NCI-H146 treated with DMSO at 0.1 percent for 48 hours (cell line): ENCODE data around the gene CXCL3.

Experiments
- DNase-seq: peaks from one replicate; lab custom pipeline; 2025; ENCODE audit not compliant: unreplicated experiment; lab: John Stamatoyannopoulos, UW

Gene CXCL3

GRCh38 chr4:74016068-74016467 lies 22.4 kb downstream of the CXCL3 start:
- DNase-seq, result no peak

DNA sequence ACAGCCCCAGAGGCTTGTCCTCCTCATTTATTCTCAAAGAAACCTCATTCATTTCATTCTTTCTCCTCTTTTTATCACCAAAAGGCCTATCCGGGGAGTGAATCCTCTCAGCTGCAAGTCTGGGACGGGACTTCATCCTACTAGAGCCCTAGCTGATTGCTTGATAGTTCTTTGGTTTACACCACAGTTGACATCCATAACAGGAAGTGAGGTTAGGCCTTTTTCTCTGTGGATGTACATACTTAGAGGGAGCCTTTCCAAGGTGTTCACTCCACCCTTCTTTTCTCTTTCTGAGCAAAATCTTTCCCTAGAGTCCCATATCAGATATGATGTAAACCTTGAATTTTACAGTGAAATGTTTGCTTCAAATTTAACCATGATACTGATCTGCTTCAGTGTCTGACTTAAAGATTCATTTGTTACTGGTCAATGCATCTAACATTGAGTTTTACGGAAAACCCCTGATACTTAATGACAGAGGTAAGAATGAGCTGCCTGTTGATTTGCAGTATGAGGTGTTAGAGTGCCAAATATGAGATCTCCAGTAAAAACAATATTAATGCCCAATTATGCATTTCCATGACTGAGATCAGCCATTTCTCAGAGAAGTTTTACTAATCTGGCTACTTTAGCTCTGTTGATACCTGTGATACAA lies 23.2 kb downstream of the CXCL3 start:
- no peak for DNase-seq

DNA sequence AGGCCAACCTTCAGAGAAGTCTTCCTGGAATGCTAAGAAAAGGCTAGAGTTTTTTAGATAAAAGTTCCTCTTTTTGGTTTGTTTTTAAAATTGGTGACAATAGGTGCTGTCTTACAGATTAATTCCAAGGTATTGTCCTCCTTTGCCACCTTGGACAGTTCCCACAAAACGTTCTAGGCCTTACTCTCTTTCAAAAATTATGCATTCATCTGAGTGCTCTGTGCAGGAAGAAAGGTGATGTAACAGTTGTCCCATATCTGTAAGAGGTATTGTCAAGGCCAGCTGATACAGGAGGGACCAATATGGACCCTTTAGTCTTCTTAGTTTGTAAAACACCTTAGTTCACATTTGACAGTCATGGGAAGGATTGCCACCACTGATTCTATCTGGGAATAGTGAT lies 24.2 kb downstream of the CXCL3 start:
- DNase-seq, result no peak

DNA sequence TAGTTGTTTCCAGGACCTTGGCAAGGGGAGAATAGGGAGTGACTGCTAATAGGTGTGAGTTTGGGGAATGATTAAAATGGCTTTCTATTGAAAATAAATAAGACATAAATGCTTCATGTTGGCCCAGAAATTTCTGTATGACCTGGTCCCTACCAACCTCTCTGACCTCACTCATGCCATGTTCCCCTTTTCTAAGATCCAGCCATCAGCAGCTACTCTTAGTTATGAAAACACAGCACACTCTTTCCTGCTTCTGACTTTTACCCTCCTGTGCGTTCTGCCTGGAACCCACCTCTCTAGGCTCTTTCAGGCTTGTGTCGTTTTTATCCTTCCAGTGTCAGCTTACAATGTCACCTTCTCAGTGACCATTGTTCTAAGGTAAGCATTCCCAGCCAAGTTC lies 25.2 kb downstream of the CXCL3 start:
- DNase-seq, result no peak

DNA sequence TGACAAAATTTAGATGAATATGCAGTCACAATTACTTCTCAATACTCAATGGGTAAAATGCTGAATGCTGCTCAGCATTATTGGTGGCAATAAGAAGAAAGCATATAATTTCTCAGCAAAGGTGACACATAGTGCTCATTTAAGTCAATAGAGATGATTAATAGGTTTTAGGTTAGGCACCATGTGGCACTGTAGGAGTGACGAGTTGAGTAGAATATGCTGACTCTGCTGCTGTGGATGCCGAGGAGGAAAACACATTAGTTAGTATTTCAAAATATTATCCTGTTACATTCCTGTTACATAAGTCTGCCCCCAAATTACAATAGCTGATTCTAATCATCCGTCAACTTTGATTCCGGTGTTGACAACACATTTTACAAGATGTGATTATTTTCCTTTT lies 26.4 kb downstream of the CXCL3 start:
- no peak for DNase-seq

- DNase-seq, result no peak
Measured at GRCh38 chr4:74009307-74009706, 29.2 kb downstream of the CXCL3 start.

DNA sequence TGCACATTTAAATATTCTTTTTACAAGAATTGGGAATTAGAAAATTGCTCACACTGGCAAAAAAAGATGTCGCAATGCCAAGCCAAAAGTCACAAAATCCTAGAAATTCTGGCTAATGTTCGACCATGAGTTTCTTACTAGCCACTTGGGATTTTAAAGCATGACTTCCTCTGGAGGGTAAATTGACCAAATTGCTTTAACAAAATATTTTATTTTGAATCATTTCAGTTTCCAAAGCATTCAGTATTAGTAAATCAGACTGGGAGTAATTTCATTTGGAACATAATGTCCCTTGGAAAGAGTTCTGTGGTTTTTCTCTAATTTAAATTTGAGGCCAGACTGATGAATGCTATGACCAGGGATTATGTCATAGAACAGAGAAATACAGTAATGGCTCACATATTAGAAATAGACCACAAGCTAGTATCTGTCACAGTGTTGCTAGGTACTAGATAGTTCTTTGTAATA lies 32.4 kb downstream of the CXCL3 start:
- DNase-seq, result no peak

GRCh38 chr4:74005528-74005927 lies 33.0 kb downstream of the CXCL3 start:
- DNase-seq, result no peak

- no peak for DNase-seq
Measured at GRCh38 chr4:74004668-74005067, 33.8 kb downstream of the CXCL3 start.

GRCh38 chr4:74000301-74000700 lies 38.2 kb downstream of the CXCL3 start:
- no peak for DNase-seq

GRCh38 chr4:73998040-73999011 lies 40.2 kb downstream of the CXCL3 start, which contains the start of gene CXCL5:
TSS of gene CXCL5 (minus strand) at chr4:73998677. CDS start at chr4:73998581, 96 bp downstream.
- DNase-seq, result no peak

DNA sequence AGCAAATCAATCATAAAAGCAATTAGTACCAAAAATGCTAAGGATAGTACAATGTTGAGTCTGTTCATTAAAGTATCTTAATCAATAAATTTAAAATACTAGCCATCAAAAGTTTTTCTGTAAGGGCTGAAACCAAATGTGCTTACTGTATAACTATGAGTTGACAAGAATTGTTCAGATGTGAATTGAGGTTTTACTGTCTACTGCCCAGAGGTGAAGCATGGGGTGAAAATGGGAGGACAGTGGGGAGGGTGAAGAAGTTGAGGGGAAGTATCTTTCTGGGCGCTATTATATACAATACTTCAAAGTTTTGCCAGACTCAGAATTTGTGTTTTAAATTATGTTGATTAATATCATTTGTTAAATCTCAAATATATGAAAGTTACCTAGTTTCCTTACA lies 46.4 kb downstream of the CXCL3 start:
- DNase-seq, result no peak

- DNase-seq, result no peak
Measured at GRCh38 chr4:73991742-73992000, 46.8 kb downstream of the CXCL3 start.

DNA sequence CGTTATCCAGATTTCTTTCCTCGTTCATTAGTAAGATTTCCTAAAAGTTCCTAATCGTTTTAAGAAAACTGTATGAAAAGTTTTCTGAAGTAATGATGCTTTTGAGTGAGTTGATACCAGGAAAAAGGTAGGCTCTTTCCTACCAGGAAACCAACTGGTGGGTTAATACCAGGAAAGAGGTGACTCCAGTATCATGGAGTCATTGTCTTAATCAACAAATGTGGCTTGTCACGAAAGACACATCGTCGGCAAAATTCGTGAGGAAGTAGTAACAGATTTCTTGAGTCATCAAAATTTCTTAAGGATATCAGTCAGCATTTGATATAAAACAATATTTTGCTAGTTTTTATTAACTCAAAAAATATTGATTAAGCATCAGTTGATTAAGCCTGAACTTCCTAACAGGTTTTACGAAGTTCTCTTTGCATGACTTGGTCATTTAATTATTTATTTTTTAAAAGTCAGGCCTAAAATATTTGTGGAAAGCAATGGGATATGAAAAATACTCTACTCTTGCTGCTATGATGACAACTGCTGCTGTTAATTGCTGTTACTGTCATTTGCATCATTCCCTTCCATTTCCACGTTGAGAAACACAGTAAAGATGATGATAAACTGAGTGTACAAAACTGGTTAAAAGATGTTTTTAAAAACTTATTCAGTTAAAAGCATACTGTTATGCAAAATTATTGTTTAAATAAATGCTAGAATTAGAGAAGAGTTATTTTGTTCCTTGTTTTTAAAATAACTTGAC lies 47.3 kb downstream of the CXCL3 start:
- no peak for DNase-seq

DNA sequence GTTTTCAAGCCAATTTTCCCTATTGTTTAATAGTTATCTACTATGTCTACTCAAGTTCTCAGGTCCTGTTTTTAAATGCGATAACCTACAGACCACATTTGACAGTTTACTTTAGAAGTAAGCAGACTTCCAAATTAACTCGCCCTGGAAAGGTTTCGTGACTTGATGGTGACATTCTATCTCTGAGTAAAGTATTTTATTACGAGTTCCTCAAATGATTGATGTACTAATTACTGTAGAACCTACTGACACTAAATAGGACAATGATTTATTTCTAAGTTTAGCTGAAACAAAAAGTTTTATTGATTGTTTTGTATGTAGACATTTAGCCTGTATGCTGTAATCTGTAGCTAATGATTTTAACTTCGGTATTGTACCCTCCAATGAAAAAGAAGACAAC lies 48.6 kb downstream of the CXCL3 start:
- no peak for DNase-seq

GRCh38 chr4:73989031-73989430 lies 49.5 kb downstream of the CXCL3 start:
- DNase-seq, result no peak

GRCh38 chr4:73988061-73988460 lies 50.4 kb downstream of the CXCL3 start, which contains the start of gene PPBP:
TSS of gene PPBP (minus strand) at chr4:73988190. CDS start at chr4:73988103, 87 bp downstream.
- DNase-seq, result no peak
